Astrocyte of the spinal cord (primary cell): ENCODE results near the gene ADAMTS6.

Experiments used
- DNase-seq: peaks from one replicate; pipeline ENCODE4 v3.0.0; 2011; ENCODE audit warnings: low read depth, low spot score
- H3K4me3 ChIP-seq: 2 replicates; pipeline ENCODE4 v1.5.1; 2011; ENCODE audit warnings: low read depth, mild to moderate bottlenecking, low read length, moderate library complexity
- in situ Hi-C: cut with HindIII; loops from 2 replicates; pipeline ENCODE4 v1.10.0; 2017; ENCODE audit warnings: low sequenced_read_pairs
- TF ChIP-seq, protein P1 (sequence below): IDR thresholded peaks from 2 replicates; pipeline ENCODE4 v1.5.1; 2012; ENCODE audit warnings: low read depth, mild to moderate bottlenecking, low read length, inconsistent platforms

The ADAMTS6 gene

DNA sequence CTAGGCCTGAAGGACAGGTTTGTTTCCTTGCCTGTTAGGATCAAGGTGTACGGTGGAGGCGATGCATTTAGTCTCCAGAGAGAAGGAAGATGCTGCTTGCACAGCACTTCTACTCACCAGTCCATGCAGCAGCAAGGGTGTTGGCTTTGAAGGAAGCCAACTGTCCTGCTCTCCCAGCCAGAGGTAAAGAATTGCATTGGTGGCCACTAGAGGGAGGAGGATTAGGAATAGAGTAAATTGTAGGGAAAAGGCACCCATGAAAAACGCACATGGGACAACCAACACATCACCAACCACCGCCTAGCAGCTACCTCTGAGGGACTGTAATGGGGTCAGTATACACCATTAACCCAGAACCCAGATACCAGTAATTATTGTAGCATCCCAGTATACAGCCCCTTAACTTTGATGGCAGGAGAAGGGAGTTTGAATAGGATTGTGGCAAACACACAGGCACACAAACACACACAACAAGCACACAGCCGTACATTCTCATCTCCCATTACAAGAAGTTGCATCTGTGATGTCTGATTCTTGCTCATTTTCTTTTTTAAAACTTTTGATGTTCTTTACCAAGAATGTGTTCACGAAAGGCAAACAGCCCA is 267.7 kb downstream of the ADAMTS6 start:
- H3K4me3 ChIP-seq: no peak overlapping the region
- TF ChIP-seq, protein P1, sequence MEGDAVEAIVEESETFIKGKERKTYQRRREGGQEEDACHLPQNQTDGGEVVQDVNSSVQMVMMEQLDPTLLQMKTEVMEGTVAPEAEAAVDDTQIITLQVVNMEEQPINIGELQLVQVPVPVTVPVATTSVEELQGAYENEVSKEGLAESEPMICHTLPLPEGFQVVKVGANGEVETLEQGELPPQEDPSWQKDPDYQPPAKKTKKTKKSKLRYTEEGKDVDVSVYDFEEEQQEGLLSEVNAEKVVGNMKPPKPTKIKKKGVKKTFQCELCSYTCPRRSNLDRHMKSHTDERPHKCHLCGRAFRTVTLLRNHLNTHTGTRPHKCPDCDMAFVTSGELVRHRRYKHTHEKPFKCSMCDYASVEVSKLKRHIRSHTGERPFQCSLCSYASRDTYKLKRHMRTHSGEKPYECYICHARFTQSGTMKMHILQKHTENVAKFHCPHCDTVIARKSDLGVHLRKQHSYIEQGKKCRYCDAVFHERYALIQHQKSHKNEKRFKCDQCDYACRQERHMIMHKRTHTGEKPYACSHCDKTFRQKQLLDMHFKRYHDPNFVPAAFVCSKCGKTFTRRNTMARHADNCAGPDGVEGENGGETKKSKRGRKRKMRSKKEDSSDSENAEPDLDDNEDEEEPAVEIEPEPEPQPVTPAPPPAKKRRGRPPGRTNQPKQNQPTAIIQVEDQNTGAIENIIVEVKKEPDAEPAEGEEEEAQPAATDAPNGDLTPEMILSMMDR: peak; percentile 60
- in situ Hi-C loops: no loop called here
- DNase-seq: no peak

DNA sequence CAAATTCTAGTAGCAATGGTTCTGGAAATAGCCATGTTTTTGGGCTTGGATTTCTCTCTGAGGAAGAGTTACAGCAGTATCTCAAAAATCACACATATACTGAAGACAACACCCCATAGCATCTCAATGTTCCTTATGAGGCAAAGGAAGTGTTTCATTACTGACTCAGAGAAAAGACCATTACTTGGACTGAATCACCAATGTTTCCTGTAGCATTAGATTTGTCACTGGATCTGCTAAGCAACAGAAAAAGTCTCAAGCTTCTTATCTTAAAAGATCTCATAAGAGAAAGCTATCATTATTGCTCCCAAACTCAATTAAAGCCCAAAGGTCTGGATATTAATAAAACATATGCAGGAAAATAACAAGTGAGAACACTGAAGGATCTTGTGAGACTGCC is 272.4 kb downstream of the ADAMTS6 start:
- TF ChIP-seq, protein P1: no peak
- DNase-seq: peak; percentile 94
- no peak overlapping the region for H3K4me3 ChIP-seq
- in situ Hi-C loops: no loop called here

DNA sequence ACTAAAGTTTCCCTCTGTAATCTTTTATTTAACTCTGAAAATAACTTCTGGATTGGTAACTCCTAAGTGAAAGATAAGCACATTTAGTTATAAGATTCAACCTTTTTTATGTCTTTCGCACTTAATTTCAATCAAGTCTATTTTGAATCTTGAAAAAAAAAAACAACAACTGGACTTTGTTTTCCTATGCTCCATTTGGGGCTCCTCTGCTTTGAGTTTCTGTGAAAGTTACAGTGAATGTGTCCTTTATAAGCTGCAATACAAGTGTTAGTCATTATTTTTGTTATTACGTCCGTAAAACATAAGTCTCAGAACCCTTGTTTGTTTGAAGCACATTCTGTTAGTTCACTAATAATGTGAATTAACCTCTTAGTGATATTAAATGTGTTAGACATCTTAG is 276.8 kb downstream of the ADAMTS6 start:
- in situ Hi-C loops: no loop called here
- TF ChIP-seq, protein P1: no peak
- DNase-seq: peak; percentile 57
- H3K4me3 ChIP-seq: no peak overlapping the region

DNA sequence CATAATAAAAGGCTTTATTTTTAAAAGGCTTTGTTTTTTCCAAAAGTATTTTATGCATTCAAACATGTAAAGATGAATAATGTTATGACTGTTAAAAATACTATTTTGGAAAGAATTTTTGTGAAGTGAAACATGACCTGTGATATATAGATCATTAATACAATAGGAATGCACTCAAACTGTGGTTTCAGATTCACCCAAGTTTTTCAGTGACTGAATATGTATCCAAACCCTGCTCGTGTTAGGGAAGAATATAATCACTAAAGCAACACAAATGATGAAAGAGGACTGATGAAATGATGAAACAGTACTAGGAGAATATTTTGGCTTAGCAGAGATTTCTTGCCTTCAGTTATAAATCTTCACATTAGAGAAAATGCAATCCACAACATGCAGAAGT is 278.0 kb downstream of the ADAMTS6 start:
- peak; percentile 90 for DNase-seq
- in situ Hi-C loops: no loop called here
- TF ChIP-seq, protein P1: no peak
- H3K4me3 ChIP-seq: no peak overlapping the region

DNA sequence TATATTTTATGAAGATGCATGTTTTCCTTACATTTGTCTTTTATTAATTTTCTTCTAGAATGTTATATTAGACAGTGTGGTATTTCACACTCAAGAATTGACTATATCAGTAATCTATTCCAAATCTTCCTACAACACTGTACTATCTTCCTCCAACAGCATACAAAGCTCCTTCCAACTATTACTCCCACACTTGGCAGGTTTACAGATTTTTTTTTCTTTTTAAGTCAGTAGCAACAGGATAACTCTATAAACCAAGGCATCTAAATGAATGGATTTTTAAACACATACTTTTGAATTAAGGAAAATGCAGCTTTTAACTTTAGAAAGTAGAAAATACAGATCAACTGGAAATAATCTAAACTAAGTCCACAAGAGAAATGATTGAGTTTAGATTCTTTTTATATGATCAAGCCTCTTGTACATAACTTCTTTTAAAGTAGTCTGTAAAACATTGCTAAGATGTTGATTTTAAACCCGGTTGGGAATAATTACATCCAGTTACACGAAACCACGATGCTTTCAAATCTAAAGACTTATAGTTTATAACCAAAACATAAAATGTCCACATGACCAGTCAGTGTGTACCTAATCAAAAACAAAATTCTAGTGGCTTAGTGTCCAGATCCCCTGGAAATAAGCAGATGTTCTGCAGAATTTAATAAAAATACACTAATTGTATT is 281.6 kb downstream of the ADAMTS6 start:
- DNase-seq: peak; percentile 86
- no peak overlapping the region for H3K4me3 ChIP-seq
- TF ChIP-seq, protein P1: no peak
- in situ Hi-C loops: no loop called here

DNA sequence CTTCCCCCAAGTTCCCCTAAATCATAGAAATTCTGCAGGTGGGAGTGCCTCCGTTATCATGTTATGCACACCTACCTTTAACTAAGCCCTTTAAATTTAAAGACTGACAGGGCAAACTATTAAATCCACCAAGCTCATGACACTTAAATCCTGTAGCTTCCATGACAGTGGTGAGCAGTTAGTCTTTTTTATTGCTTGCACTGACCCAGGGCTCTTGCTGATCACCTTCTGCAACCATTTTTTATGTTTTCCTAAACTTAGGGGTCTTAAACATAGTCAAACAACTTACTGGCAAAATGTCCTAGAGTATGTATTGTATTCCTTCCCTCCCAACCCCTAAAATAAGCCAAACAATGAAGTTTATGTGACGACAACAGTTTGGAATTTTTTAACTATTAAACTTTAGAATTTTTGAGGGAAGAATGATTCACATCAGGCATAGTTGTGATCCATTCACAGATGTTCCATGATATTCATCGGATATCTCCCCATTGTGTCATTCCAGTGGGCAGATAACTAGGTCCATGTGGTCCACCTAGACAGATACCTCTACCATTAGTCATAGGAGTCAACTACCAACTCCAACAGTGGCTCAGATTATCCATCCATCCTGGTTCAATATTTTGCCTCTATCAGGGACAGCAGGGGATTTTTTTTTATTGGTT is 283.1 kb downstream of the ADAMTS6 start:
- peak; percentile 97 for DNase-seq
- in situ Hi-C loops: no loop called here
- H3K4me3 ChIP-seq: no peak overlapping the region
- TF ChIP-seq, protein P1: no peak
